ENCODE data around the gene KLHL3. TPM values are rescaled to one million over a fixed set of nuclear protein-coding genes. Genes with fewer than 3 reads are reported as not detected.

Gene KLHL3
- total RNA-seq, 6 donors from 2014 or later: 2.7 to 17.8 (median 5.2) TPM

GRCh38 chr5:137633896-137634295 is 102.0 kb downstream of the KLHL3 start:
- no peak overlapping the region for H3K27ac ChIP-seq
- no peaks in the 10 kb centered on the region for H3K27me3 ChIP-seq
- H3K9me3 ChIP-seq: no peaks in the 10 kb centered on the region
- no peak overlapping the region for H3K4me3 ChIP-seq
- ATAC-seq (ENCODE audit: low FRiP score in 2 of 2): no peak
- H3K36me3 ChIP-seq: peaks cover 0 to 8% (median 4%) of the 10 kb centered on the region in 4 donors
- 94 to 99% methylated on average over 9 of the region's 9 CpGs for WGBS, 2 donors
- DNase-seq: peak in 1 of 2 donors; percentile 29
- TF ChIP-seq, protein P1, sequence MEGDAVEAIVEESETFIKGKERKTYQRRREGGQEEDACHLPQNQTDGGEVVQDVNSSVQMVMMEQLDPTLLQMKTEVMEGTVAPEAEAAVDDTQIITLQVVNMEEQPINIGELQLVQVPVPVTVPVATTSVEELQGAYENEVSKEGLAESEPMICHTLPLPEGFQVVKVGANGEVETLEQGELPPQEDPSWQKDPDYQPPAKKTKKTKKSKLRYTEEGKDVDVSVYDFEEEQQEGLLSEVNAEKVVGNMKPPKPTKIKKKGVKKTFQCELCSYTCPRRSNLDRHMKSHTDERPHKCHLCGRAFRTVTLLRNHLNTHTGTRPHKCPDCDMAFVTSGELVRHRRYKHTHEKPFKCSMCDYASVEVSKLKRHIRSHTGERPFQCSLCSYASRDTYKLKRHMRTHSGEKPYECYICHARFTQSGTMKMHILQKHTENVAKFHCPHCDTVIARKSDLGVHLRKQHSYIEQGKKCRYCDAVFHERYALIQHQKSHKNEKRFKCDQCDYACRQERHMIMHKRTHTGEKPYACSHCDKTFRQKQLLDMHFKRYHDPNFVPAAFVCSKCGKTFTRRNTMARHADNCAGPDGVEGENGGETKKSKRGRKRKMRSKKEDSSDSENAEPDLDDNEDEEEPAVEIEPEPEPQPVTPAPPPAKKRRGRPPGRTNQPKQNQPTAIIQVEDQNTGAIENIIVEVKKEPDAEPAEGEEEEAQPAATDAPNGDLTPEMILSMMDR (IDR thresholded peaks at IDR 0.05): no peak
- TF ChIP-seq POLR2A (IDR thresholded peaks at IDR 0.05): no peak
- TF ChIP-seq EP300 (IDR thresholded peaks at IDR 0.05): no peak
- TF ChIP-seq POLR2AphosphoS5 (IDR thresholded peaks at IDR 0.05): no peak
- H3K4me1 ChIP-seq: peaks cover 0 to 5% (median 4%) of the 10 kb centered on the region in 4 donors

- no peak for TF ChIP-seq POLR2AphosphoS5 (IDR thresholded peaks at IDR 0.05)
- TF ChIP-seq, protein P1 (IDR thresholded peaks at IDR 0.05): no peak
- TF ChIP-seq EP300 (IDR thresholded peaks at IDR 0.05): no peak
- TF ChIP-seq POLR2A (IDR thresholded peaks at IDR 0.05): no peak
- Histone ChIP-seq H3K4me1 (peaks cover 0 to 5% (median 4%) of the 10 kb centered on the region in 4 donors), H3K4me3 (no peak overlapping the region), H3K9me3 (no peaks in the 10 kb centered on the region), H3K27me3 (no peaks in the 10 kb centered on the region), H3K36me3 (no peaks in the 10 kb centered on the region), H3K27ac (no peak overlapping the region)
- no peak for ATAC-seq (ENCODE audit: low FRiP score in 2 of 2)
- 91 to 98% methylated on average over 3 of the region's 3 CpGs for WGBS, 2 donors
- DNase-seq: no peak
Observed at GRCh38 chr5:137632716-137633115, 103.2 kb downstream of the KLHL3 start.

GRCh38 chr5:137631453-137631852 is 104.4 kb downstream of the KLHL3 start:
- no peak overlapping the region for H3K4me3 ChIP-seq
- H3K9me3 ChIP-seq: no peaks in the 10 kb centered on the region
- 73 to 79% methylated on average over 2 of the region's 2 CpGs for WGBS, 2 donors
- peaks cover 0 to 5% (median 4%) of the 10 kb centered on the region in 4 donors for H3K4me1 ChIP-seq
- no peaks in the 10 kb centered on the region for H3K36me3 ChIP-seq
- no peak for ATAC-seq (ENCODE audit: low FRiP score in 2 of 2)
- H3K27ac ChIP-seq: no peak overlapping the region
- no peak for DNase-seq
- TF ChIP-seq, protein P1 (IDR thresholded peaks at IDR 0.05): no peak
- no peak for TF ChIP-seq POLR2AphosphoS5 (IDR thresholded peaks at IDR 0.05)
- no peak for TF ChIP-seq EP300 (IDR thresholded peaks at IDR 0.05)
- no peak for TF ChIP-seq POLR2A (IDR thresholded peaks at IDR 0.05)
- H3K27me3 ChIP-seq: no peaks in the 10 kb centered on the region

- no peaks in the 10 kb centered on the region for H3K27me3 ChIP-seq
- DNase-seq (no peak), ATAC-seq (ENCODE audit: low FRiP score in 2 of 2) (no peak)
- H3K4me3 ChIP-seq: no peak overlapping the region
- H3K4me1 ChIP-seq: peaks cover 0 to 5% (median 4%) of the 10 kb centered on the region in 4 donors
- 69 to 72% methylated on average over 3 of the region's 3 CpGs for WGBS, 2 donors
- no peaks in the 10 kb centered on the region for H3K9me3 ChIP-seq
- no peak overlapping the region for H3K27ac ChIP-seq
- no peak for TF ChIP-seq EP300 (IDR thresholded peaks at IDR 0.05)
- no peak for TF ChIP-seq POLR2A (IDR thresholded peaks at IDR 0.05)
- TF ChIP-seq, protein P1 (IDR thresholded peaks at IDR 0.05): no peak
- no peak for TF ChIP-seq POLR2AphosphoS5 (IDR thresholded peaks at IDR 0.05)
- no peaks in the 10 kb centered on the region for H3K36me3 ChIP-seq
Observed at GRCh38 chr5:137630972-137631370, 104.9 kb downstream of the KLHL3 start.

Measured in upper lobe of left lung (tissue), 6 donors.